ENCODE measurements around the gene SLC6A19.

The SLC6A19 gene

DNA sequence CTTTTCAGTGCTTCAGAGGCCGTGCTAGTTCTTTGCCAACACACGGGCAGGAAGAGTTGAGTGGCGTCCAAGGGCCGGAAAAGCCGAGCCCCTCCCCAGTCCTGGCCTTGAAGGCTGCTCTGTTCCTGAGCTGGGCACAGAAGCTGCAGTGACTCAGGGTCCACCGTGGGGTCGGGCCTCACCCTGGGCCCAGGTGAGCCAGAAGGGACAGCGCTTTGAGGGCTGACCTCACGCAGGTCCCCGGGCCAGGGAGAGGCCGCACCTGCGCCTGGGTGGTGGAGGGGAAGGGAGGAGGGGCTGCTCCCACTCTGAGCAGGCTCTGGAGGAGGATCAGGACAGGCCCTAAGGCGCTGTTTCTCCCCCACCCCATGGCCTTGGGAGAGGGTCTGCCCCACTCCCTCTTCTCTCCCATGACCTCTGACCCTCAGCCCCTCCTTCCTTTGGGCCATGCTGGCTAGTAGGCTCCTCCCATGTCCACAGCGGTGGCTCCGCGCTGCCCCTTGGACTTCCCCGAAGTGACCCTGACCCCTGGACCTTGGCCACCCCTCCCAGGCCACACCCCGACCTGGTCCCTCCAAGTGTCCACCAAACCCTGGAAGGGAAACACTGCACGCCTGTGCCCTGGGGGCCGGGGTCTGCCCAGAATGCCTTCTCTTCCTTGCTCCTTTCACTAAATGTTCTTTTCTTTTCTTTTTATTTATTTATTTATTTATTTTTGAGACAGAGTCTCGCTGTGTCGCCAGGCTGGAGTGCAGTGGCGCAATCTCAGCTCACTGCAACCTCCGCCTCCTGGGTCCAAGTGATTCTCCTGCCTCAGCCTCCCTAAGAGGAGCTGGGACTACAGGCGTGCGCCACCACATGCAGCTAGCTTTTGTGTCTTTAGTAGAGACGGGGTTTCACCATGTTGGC, 19.7 kb upstream of the SLC6A19 start:
- no peak for DNase-seq

DNA sequence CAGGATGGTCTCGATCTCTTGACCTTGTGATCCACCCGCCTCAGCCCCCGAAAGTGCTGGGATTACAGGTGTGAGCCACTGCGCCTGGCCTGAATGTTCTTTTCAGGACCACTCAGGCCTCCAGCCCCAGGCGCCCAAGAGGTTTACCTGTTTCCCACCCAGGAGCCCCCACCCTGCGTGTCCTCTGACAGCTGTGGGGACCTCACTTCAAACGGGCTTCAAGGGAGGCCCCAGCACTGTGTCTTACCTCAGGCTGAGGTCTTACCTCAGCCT, 19.1 kb upstream of the SLC6A19 start:
- DNase-seq, result no peak

DNA sequence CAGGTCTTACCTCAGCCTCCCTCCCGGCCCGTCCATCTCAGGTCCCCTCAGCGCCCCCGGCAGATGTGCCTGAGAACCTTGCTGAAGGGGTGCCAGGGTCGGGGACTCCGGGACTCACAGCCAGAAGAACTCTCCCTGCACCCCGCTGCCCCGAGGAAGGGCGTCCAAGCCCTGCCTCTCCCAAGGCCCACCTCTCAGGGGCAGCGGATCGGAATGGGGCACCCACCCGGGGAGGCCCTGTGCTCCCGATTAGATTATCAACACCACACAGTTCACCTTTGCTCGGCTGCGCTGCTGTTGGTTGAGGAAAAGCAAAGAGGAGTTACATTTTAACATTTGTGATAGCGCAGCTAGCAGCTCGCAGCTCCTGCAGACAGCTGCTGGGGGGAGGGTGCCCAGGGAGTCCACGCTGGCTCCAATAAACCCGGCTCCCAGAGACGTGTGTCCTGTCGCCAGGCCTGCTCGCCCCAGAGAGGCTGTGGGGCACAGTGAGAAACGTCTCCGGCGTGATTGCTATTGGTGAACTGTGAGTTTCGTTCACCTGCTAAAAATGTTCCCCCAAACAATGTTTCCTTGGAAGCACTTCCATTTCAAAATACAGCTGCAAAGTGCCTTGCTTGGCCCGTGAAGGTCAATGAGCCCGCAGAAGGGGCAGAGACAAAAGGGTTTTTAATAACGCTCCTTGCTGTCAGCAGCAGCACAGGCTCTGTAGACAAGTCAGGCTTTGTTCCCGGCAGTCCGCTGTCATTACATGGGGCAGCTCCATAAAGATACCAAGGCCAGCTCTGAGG, 18.6 kb upstream of the SLC6A19 start:
- no peak for DNase-seq

DNA sequence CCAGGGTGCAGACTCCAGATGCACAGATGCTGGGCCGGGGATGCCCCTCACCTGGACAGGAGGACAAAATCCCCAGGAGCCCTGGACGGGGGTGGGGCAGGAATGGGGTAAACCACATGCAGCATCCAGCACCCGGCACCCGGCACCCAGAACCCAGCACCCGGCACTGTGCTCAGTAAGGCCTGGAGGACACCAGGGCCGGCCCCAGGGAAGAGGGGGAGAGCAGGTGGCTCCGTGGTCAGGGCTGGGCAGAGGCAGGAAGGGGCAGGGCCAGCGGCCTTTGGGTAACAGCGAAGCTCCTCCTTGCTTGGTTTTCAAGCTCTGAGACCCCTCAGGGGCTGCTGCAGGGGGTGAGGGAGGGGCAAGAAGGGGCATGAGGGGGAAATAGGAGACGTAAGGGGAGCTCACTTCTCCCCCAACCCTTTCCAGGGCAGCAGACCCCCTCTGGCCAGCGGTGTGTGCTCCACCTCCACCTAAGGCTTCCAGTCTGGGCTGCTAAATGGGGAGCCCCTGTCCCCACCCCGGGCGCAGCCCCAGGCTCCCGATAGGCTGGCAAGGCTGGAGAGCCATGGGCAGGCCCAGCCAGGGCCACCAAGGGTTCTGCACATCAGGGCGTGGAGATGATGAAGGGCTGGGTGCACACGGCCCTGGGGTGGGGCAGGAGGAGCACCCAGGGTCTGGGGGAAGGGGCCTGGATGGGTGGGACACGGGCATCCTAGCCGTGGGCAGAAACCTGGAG, 17.8 kb upstream of the SLC6A19 start:
- no peak for DNase-seq

DNA sequence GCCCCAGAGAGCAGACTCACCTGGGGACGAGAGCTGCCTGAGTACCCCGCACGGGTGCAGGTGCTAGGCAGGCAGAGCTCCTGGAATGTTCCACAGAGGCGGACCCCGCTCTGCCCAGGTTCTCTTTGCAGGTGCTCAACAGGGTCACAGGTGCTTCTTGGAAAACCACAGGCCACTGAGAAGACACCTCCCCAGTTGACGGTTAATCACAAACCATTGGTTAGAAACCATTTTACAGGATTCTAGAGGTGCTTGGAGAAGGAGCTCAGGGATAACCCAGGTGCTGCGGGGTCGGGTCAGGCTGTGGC, 17.3 kb upstream of the SLC6A19 start:
- no peak for DNase-seq

DNA sequence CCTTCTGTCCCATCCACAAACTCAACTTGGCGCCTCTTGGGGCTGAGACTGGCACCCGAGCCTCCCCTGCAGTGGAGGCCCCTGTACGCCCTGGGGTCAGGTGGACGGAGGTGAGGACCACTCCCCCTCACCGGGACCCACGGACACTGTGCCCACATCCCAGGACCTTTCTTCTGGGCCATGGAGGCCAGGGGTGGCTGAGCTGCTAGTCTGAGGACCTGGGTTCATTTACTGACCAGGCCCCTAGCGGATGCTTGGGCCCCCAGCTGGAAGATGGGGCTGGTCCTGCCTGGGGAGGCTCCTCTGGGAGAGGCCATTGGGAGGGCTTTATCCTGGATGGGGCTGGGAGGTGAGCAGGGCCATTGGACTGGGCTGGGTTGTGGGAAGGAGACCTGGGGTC, 16.9 kb upstream of the SLC6A19 start:
- no peak for DNase-seq

DNA sequence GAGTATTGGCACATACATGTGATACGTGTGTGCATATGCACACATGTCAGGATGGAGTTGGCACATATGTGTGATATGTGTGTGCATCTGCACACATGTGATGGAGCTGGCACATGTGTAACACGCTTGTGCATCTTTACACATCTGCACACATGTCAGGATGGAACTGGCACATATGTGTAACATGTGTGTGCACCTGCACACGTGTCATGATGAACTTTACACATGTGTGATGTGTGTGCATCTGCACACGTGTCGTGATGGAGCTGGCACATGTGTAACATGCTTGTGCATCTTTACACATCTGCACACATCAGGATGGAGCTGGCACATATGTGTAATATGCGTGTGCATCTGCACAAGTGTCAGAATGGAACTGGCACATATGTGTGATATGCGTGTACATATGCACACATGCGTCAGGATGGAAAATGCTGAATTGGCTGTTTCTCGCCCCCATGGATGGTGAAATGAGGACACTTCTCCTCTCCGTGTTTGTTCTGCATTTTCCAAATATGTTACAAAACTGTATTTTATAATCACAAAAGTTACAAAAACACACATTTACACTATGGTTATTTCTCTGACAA, 16.3 kb upstream of the SLC6A19 start:
- no peak for DNase-seq

DNA sequence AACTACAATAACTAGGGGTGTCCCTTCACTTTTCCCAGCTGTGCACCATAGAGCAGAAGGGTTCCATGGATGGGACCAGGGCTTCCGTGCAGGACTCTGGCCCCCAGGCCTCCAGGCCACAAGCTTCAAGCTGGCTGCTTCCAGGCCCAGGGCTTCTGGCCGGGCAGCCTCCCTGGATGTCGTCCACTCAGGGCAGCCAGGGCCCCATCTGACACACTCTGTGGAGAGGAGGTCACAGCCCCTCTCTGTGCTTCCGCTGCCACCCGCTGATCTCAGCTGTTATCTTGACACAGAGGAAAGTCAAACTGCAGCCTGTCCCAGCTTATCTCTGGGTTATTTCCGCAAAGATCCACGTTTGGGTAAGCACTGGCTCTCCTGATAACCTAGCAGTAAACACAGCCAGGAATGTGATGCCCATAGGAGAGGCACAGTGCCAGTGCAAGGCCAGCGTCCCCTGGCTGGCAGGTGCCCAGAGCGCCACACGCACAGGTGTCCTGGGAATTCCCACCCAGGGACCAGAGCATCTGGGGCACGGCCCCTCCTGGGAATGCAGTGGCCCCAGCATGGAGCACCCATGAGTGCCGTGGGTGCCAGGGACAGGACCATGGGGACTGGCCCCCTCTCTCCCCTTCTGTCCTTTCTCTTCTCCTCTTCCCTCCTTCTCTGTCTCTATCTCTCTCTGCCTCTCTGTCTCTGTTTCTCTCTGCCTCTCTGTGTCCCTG, 15.6 kb upstream of the SLC6A19 start:
- DNase-seq, result no peak

DNA sequence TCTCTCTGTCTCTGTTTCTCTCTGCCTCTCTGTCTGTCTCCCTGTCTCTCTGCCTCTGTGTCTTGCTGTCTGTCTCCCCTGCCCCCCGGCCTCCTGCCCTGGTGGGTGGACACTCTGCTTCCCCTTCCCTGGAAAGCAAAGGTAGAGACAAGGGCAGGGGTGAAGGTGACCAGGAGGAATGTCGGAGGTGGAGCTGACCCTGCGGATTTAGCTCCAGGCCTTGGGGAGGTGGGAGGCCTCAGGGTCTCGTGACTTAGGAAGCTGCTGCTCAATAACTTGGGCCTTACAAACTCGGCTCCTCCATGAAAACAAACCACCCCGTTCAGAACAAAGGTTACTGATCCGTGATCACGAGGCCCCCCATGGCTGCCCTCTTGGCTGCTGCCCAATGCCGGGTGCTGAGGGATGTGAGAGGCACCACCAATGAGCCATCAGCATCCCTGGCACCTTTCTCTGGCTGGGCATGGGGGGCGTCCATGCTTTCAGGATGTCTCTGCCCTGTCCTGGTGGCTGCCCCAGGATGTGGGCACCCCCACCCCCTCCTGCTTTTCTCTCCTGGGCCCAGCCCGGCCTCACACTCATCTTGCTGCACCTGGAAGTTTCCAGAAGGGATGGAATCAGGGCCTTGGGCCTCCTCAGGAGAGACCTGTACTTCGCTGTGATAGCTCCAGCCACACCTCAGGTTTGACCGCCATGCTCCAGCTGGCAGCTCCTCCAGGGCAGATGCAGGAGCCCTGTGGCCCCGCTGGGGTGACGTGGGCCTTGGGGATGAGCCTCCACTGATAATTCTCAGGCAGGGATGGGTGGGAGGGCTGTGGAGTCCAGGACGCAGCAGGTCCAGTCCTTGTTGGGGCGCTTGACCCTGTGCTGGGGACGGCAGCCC, 14.8 kb upstream of the SLC6A19 start:
- DNase-seq, result no peak

DNA sequence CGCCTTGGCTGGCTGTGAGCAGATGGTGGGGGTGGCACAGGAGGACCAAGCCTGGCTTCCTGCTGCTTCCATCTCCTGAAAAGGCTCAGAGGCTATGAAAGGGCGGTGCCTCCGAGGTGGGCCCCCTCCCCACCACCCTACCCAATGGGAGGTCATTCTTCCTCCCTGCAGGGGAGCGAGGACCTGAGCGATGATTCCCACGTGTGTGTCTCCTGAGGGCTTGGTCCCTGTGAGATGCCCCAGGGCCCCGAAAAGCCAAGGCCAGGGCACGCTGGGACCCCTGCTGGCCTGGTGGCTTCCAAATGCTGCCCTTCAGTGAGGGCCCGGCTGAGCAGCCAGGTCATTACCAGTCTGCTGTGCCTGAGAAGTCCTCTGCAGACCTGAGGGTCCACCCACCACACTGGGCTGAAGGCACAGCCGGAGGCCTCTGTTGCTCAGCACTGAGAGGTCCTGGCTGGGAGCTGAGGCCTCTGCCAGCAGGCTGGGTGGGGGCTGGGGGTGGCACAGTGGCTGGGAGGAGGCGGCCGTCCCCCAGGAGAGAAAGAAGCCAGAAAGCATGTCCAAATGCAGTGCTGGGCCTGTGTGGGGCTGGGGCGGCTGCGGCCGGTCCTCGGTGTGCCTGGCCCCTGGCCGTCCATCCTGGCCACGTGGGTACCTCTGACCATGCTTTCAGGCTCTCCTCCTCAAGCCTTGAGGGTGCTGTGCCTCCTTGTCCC, 14.0 kb upstream of the SLC6A19 start:
- DNase-seq, result no peak

DNA sequence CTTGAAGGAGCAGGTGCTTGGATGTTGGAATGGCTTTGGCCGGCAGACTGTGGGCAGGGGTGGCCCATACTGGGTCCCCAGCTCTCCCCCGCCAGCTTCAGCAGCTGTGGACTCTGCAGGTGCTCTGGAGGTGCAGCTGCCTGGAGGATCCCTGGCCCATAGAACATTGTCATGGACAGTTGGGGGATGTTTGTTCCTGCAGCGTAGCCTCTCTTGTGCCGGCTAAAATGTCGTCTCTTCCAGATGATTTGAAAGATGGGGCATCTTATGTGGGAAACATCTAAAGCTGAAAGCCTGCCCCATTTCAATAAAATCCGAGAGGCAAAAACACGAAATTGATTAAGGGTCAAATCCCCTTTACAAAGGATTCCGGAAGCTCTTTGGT, 13.5 kb upstream of the SLC6A19 start:
- DNase-seq, result no peak

DNA sequence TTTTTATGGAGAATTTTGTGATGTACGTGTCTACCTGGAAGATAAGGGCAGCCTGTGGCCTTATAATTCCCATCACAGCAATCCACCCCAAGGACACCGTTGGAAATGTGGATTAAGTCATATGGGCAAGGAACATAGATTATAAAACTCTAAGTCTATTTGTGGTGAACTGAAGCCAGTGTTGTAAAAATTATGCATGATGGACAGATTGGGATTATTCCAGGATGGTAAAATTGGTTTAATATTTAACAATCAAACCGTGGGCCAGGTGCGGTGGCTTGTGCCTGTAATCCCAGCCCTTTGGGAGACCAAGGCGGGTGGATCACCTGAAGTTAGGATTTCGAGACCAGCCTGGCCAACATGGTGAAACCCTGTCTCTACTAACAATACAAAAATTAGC, 12.9 kb upstream of the SLC6A19 start:
- no peak for DNase-seq

DNA sequence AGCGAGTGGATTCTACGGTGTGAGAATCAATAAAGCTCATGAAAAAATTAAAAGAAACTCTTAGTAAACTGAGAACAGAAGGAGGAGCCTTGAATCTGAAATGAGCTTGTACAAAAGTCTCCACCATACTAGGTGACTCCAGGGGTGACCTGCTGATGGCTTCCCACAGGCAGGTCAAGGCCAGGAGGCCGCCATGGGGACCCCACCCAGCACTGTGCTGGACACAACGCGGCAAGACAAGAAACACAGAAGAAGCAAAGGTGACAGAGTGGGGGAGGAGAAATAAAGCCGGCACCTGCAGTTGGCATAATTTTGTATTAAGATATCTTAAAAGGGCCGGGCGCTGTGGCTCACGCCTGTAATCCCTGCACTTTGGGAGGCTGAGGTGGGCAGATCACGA, 12.1 kb upstream of the SLC6A19 start:
- no peak for DNase-seq

DNA sequence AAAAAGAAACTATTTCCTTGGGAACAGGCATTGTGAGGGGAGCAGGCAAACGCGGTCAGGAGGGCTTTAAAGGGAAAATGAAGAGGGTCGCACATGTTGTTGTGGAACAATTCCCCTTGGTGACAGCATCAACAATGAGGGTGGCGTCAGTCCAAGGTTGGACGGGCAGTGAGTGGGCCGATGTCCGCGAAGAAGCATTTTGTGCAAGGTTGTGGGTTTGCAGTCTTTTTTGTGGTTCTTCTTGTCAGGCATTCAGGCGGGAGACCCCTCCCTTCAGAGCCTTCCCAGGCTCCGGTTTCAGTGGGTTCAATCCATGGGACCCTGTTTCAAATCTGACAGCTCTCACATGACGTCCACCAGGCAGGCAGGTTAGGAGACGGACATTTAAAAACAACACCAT, 11.1 kb upstream of the SLC6A19 start:
- DNase-seq, result no peak

DNA sequence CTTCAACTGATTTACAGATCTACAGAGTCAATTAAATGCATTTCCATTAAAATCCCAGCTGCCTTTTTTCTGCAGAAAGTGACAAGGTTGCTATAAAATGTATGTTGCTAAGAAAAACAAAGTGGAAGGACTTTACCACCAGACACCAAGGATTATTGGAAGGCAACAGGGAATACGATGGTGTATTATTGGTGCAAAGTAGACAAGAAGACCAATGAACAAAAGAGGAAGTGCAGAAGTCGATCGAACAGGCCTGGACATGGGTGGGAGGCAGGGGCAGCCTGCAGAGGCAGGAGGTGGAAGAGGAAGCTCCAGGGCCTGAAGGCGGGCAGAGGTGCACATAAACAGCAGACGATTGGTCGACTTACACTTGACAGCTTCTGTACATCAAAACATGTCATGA, 10.6 kb upstream of the SLC6A19 start:
- DNase-seq, result no peak

DNA sequence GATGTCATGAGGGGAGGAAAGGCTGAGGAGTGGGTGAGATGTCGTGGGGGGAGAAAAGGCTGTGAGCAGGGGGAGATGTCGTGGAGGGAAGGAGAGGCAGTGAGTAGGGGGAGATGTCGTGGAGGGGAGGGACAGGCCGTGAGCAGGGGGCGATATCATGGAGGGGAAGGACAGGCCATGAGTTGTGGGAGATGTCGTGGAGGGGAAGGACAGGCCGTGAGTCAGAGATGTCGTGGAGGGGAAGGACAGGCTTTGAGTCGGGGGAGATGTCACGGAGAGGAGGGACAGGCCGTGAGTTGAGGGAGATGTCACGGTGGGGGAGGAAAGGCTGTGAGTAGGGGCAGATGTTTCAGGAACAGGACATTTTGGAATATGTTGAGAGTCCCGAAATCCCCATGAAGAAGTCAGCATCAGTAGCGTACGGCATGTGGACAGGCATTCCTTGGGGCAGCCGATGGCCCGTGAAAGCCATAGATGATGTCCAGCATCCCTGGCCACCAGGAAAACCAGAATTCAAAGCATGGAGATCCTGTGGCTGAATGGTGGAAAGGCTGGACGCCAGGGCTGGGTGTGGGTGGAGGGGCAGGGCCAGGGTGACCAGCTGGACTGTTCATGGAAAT, 8.3 kb upstream of the SLC6A19 start:
- DNase-seq, result no peak

DNA sequence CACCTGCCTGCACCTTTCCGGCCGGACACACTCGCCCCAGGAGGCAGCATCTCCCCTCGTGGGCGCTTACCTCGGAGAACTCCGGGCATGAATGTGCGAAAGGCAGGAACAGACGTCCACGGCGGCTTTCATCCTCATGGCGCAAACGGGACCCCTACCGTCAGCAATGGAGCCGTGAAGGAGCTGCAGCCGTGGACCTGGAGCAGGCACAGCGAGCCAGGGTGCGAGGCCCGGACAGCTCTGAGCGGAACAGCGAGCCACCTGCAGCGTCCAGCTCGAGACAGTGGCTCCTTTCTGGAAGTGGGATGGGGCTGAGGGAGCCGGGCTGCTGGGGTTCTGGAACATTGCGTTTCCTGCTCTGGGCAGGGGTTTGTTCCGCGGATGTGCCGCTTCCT, 7.8 kb upstream of the SLC6A19 start:
- no peak for DNase-seq

DNA sequence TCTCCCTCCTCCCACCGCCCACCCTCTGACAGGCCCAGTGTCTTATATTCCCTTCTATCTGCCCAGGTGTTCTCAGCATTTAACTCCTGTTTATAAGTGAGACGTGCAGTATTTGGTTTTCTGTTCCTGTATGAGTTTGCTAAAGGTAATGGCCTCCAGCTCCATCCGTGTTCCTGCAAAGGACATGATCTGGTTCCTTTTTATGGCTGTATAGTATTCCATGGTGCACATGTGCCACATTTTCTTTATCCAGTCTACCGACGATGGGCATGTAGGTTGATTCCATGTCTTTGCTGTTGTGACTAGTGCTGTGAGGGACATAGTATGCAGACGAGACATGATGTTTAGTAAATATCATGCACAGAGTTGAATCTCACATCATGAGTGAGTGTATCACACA, 7.0 kb upstream of the SLC6A19 start:
- DNase-seq, result no peak

DNA sequence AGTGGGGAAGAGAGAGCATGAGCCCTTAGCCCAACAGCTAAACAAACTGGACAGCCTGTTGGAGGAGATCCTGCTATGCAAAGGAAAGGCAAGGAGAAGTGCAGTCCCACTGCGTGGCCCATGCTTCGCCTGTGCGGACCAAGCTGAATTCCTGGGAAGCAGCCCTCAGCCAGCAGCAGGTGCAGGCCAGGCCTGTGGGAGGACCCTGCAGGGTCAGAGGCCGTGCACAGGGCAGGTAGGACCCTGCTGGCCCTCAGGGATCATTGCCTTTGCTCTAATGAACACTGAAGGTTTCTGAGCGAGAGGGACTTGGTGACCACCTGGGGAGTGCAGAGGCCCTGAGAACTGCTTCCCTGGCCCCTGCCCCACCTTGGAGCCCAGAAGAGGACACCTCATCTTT, 6.0 kb upstream of the SLC6A19 start:
- DNase-seq, result no peak

DNA sequence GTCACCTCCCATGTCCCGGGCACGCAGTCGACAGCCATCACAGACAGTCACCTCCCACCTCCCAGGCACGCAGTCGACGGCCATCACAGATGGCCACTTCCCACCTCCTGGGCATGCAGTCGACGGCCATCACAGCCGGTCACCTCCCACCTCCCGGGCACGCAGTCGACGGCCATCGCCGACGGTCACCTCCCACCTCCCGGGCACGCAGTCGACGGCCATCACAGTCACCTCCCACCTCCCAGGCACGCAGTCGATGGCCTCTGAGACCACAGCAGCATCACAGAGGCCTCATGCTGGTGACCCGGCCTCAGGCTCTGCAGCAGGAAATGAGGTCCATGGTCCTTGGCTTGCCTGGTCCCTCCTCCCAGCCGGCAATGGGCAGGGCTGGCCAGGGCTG, 5.5 kb upstream of the SLC6A19 start:
- DNase-seq, result no peak

DNA sequence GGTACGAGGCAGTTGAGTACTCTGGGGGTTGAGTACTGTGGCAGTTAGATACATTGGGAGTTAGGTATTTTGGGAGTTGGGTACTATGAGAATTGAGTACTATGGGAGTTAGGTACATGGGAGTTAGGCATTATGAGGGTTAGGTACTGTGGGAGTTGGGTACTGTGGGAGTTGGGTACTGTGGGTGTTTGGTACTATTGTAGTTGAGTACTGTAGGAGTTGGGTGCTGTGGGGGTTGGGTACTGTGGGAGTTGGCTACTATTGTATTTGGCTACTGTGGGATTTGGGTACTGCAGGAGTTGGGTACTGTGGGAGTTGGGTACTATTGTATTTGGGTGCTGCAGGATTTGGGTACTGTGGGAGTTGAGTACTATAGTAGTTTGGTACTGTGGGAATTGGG, 4.8 kb upstream of the SLC6A19 start:
- DNase-seq, result no peak

Measured in activated gamma-delta T cell (primary cell).